Measurements from ENCODE around the gene TXNL4A. TPM values are rescaled to one million over a fixed set of nuclear protein-coding genes. Genes with fewer than 3 reads are reported as not detected.

TXNL4A gene
- total and polyA plus RNA-seq, 2 experiments from 2014 or later, result 71.9 to 227 TPM

- H3K27ac ChIP-seq, result peak overlapping the region; percentile 99
- 2% methylated on average over 30 of the region's 48 CpGs for WGBS (ENCODE audit: low lambda C conversion rate, missing lambda C conversion rate)
- peak; percentile 77 for DNase-seq (ENCODE audit: low spot score)
- H3K4me3 ChIP-seq, result peak overlapping the region; percentile 82
- H3K27me3 ChIP-seq, result no peaks in the 10 kb centered on the region
- peak overlapping the region; percentile 79 for H3K4me2 ChIP-seq
- H3K4me1 ChIP-seq (ENCODE audit: insufficient read depth), result peaks cover 13% of the 10 kb centered on the region
- no peaks in the 10 kb centered on the region for H3K36me3 ChIP-seq (replicated peaks; ENCODE audit: insufficient read depth, low read depth)
- no peaks in the 10 kb centered on the region for H3K9me2 ChIP-seq (replicated peaks; ENCODE audit: insufficient read depth)
- peaks cover 55% of the 10 kb centered on the region for H3K79me2 ChIP-seq
- peak overlapping the region; percentile 93 for H2AFZ ChIP-seq
- TF ChIP-seq EZH2 (IDR thresholded peaks at IDR 0.05; ENCODE audit: borderline replicate concordance), result no peak
- TF ChIP-seq, protein P1, sequence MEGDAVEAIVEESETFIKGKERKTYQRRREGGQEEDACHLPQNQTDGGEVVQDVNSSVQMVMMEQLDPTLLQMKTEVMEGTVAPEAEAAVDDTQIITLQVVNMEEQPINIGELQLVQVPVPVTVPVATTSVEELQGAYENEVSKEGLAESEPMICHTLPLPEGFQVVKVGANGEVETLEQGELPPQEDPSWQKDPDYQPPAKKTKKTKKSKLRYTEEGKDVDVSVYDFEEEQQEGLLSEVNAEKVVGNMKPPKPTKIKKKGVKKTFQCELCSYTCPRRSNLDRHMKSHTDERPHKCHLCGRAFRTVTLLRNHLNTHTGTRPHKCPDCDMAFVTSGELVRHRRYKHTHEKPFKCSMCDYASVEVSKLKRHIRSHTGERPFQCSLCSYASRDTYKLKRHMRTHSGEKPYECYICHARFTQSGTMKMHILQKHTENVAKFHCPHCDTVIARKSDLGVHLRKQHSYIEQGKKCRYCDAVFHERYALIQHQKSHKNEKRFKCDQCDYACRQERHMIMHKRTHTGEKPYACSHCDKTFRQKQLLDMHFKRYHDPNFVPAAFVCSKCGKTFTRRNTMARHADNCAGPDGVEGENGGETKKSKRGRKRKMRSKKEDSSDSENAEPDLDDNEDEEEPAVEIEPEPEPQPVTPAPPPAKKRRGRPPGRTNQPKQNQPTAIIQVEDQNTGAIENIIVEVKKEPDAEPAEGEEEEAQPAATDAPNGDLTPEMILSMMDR (IDR thresholded peaks at IDR 0.05; ENCODE audit: poor library complexity), result peak; percentile 25
- H4K20me1 ChIP-seq (ENCODE audit: insufficient read depth, poor library complexity, severe bottlenecking), result peaks cover 39% of the 10 kb centered on the region
- no peaks in the 10 kb centered on the region for H3K9me3 ChIP-seq (ENCODE audit: low read depth)
Measured at GRCh38 chr18:79988071-79988450, 302 bp downstream of the TXNL4A start.

DNA sequence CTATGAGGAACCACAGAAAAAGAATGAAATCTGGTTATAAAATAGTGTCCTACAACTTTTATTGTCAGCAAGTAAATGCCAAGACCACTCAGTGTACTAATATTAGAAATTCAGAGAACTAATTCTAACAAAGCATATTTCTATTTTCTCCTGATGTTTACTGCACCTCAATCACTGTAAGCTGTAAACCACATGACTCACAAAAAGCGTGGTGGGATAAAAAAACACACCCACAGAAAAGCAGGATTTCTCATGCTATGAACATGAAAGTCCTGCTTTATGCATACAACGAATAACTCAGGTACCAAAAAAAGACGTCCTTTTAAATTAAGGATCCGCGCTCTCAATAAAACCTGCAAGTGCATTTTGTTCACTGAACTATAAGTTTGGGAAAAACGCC is 797 bp downstream of the TXNL4A start:
- no peak for DNase-seq (ENCODE audit: low spot score)
- TF ChIP-seq EZH2 (IDR thresholded peaks at IDR 0.05; ENCODE audit: borderline replicate concordance) (no peak), EZH2phosphoT487 (IDR thresholded peaks at IDR 0.05; ENCODE audit: low read depth, severe bottlenecking, unreplicated experiment) (no peak)
- TF ChIP-seq, protein P1 (IDR thresholded peaks at IDR 0.05; ENCODE audit: poor library complexity), result no peak
- H3K9me2 ChIP-seq (replicated peaks; ENCODE audit: insufficient read depth), result no peaks in the 10 kb centered on the region
- peak overlapping the region; percentile 82 for H3K4me3 ChIP-seq
- peaks cover 60% of the 10 kb centered on the region for H3K79me2 ChIP-seq
- H3K9me3 ChIP-seq (ENCODE audit: low read depth), result no peaks in the 10 kb centered on the region
- peak overlapping the region; percentile 99 for H3K27ac ChIP-seq
- no peaks in the 10 kb centered on the region for H3K36me3 ChIP-seq (replicated peaks; ENCODE audit: insufficient read depth, low read depth)
- peaks cover 44% of the 10 kb centered on the region for H4K20me1 ChIP-seq (ENCODE audit: insufficient read depth, poor library complexity, severe bottlenecking)
- peak overlapping the region; percentile 79 for H3K4me2 ChIP-seq
- peaks cover 13% of the 10 kb centered on the region for H3K4me1 ChIP-seq (ENCODE audit: insufficient read depth)
- peak overlapping the region; percentile 93 for H2AFZ ChIP-seq
- H3K27me3 ChIP-seq, result no peaks in the 10 kb centered on the region
- WGBS (ENCODE audit: low lambda C conversion rate, missing lambda C conversion rate), result 1% methylated on average over 6 of the region's 6 CpGs

- Histone ChIP-seq H3K4me3 (no peak overlapping the region), H3K27ac (no peak overlapping the region), H3K79me2 (peaks cover 68% of the 10 kb centered on the region), H3K4me1 (ENCODE audit: insufficient read depth) (peaks cover 13% of the 10 kb centered on the region), H3K36me3 (replicated peaks; ENCODE audit: insufficient read depth, low read depth) (no peaks in the 10 kb centered on the region), H3K9me3 (ENCODE audit: low read depth) (no peaks in the 10 kb centered on the region), H4K20me1 (ENCODE audit: insufficient read depth, poor library complexity, severe bottlenecking) (peaks cover 53% of the 10 kb centered on the region), H2AFZ (no peak overlapping the region), H3K4me2 (peak overlapping the region; percentile 79), H3K9me2 (replicated peaks; ENCODE audit: insufficient read depth) (no peaks in the 10 kb centered on the region), H3K27me3 (no peaks in the 10 kb centered on the region)
- WGBS (ENCODE audit: low lambda C conversion rate, missing lambda C conversion rate), result 75% methylated on average over 7 of the region's 7 CpGs
- no peak for DNase-seq (ENCODE audit: low spot score)
- TF ChIP-seq EZH2phosphoT487 (IDR thresholded peaks at IDR 0.05; ENCODE audit: low read depth, severe bottlenecking, unreplicated experiment), result no peak
- TF ChIP-seq EZH2 (IDR thresholded peaks at IDR 0.05; ENCODE audit: borderline replicate concordance), result no peak
- TF ChIP-seq, protein P1 (IDR thresholded peaks at IDR 0.05; ENCODE audit: poor library complexity), result no peak
Measured at GRCh38 chr18:79986726-79987125, 1.6 kb downstream of the TXNL4A start.

- Histone ChIP-seq H2AFZ (no peak overlapping the region), H3K79me2 (peaks cover 84% of the 10 kb centered on the region), H3K36me3 (replicated peaks; ENCODE audit: insufficient read depth, low read depth) (no peaks in the 10 kb centered on the region), H4K20me1 (ENCODE audit: insufficient read depth, poor library complexity, severe bottlenecking) (peaks cover 68% of the 10 kb centered on the region), H3K9me2 (replicated peaks; ENCODE audit: insufficient read depth) (no peaks in the 10 kb centered on the region), H3K4me2 (no peak overlapping the region), H3K4me3 (no peak overlapping the region), H3K27me3 (no peaks in the 10 kb centered on the region), H3K27ac (no peak overlapping the region), H3K9me3 (ENCODE audit: low read depth) (no peaks in the 10 kb centered on the region), H3K4me1 (ENCODE audit: insufficient read depth) (peaks cover 13% of the 10 kb centered on the region)
- no peak for TF ChIP-seq EZH2phosphoT487 (IDR thresholded peaks at IDR 0.05; ENCODE audit: low read depth, severe bottlenecking, unreplicated experiment)
- no peak for TF ChIP-seq EZH2 (IDR thresholded peaks at IDR 0.05; ENCODE audit: borderline replicate concordance)
- TF ChIP-seq, protein P1 (IDR thresholded peaks at IDR 0.05; ENCODE audit: poor library complexity), result no peak
- 96% methylated on average over 12 of the region's 12 CpGs for WGBS (ENCODE audit: low lambda C conversion rate, missing lambda C conversion rate)
- DNase-seq (ENCODE audit: low spot score), result no peak
Measured at GRCh38 chr18:79985172-79985571, 3.2 kb downstream of the TXNL4A start.

Measured in hepatocyte (in vitro differentiated cells).